ENCODE results near the gene ELOF1.

DNA sequence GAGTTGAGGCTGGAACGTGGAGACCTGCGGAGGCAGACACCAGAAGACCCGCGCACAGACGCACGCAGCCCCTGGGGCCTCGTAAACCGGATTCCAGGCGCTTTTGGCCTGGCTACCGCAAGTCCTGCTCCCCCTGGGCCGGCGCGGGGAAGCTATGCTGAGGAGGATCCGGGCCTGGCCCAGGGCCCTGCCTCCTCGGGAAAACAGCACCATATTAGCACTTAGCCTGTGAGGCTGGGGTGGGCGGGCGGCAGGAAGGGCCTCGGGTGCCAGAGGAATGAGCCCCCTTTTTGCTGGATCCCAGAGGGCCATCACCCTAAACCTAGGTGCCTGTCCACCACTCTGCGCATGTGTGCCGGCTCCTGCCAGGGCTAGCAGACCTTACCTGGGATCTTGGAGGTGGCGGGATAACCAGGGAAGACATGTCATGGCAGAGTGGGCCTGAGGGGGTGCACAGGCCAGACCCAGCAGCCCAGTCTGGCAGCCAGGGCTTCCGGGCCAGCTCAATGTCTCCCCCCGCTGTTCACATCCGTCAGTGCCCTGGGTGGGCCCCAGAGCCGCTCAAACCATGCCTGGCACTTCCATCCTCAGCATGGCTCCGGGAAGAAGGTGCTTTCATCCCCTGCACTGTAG lies 7.3 kb downstream of the ELOF1 start:
- no peak for TF ChIP-seq SIN3A (IDR thresholded peaks at IDR 0.05; ENCODE audit: borderline replicate concordance, insufficient read depth, low read length)
- TF ChIP-seq REST (IDR thresholded peaks at IDR 0.05; ENCODE audit: insufficient read depth in 1 of 2, low read depth in 2 of 2, low read length in 2 of 2) = no peak
